ENCODE measurements around the gene PXT1. TPM values are rescaled to one million over a fixed set of nuclear protein-coding genes. Genes with fewer than 3 reads are reported as not detected.
A peak's percentile ranks its signal among the peaks of the same experiment; 100 is the strongest.
"Not testable (repeated sequence)": the region's sequence is repeated elsewhere in the genome, so short reads cannot be mapped to it uniquely, and the experiment has no call there.

The PXT1 gene
- total RNA-seq, 1 donor from 2014 or later: not detected

- Histone ChIP-seq H3K36me3 (no peaks in the 10 kb centered on the region), H3K4me1 (peaks cover 11% of the 10 kb centered on the region), H3K27ac (no peak overlapping the region), H3K9me3 (no peaks in the 10 kb centered on the region), H3K27me3 (ENCODE audit: low read depth) (no peaks in the 10 kb centered on the region), H3K4me3 (no peak overlapping the region)
- ATAC-seq (no peak), DNase-seq (no peak)
- no peak for TF ChIP-seq CTCF (IDR thresholded peaks at IDR 0.05)
- intact Hi-C loops (cut with DNase I): no loop called here
Observed at GRCh38 chr6:36368421-36368820, 74.2 kb downstream of the PXT1 start.

DNA sequence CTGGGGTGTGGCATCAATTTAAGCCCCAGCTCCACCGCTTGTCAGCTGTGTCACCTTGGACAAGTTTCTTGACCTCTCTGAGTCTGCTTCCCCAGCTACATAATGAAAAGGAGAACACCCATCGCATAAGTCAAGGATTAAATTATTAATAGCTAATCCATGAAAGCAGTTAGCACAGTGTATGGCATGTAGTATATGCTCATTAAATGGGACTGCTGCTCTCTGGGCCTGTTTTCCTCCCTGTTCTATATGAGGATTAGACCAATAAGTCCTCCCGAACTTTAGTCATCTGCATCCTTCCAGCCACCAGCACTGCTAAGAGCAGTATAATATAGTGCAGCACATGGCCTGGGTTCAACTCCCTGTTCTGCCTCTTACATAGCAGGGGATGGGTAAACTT lies 74.9 kb downstream of the PXT1 start:
- Histone ChIP-seq H3K9me3 (no peaks in the 10 kb centered on the region), H3K27me3 (ENCODE audit: low read depth) (no peaks in the 10 kb centered on the region), H3K36me3 (no peaks in the 10 kb centered on the region), H3K27ac (no peak overlapping the region), H3K4me3 (no peak overlapping the region), H3K4me1 (peaks cover 11% of the 10 kb centered on the region)
- TF ChIP-seq CTCF (IDR thresholded peaks at IDR 0.05): no peak
- DNase-seq (no peak), ATAC-seq (no peak)
- intact Hi-C loops (cut with DNase I): no loop called here

DNA sequence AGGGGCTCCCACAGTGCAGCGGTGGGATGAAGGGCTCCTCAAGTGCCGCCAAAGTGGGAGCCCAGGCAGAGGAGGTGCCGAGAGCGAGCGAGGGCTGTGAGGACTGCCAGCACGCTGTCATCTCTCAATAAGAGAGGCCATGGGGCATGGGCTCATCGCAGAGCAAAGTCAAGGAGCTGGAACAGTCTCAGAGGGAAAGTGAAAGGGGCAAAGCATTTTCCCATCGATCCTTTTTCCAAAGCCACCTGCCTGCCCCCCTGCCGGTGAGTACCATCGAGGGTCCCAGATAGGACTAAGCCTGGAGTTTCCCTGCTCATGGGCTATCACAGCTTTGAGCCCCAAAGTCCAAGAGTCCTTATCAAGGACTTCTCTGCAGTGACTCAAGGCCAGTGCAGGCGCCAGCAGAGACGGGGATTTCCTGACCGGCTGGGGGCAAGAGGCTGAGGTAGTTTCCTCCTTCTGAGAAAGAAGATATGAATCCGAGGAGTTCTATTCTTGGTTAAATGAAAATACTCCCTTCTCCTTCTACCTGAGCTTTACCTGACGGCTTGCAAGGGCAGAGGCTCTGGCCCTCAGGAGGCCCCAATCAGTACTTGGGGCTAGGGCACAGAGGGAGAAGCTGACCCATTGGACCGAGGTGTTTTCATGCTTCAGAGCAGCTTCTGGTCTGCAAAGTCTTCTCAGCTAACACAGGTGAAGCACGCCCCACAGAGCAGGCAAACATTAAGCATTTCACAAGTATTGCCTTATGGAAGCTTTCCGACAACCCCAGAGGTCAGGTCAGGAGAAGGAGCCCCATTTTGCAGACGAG lies 77.8 kb downstream of the PXT1 start:
- DNase-seq: no peak
- intact Hi-C loops (cut with DNase I): no loop called here
- no peak for TF ChIP-seq CTCF (IDR thresholded peaks at IDR 0.05)
- no peaks in the 10 kb centered on the region for H3K27me3 ChIP-seq (ENCODE audit: low read depth)
- peak; percentile 36 to 83 for ATAC-seq
- peaks cover 18% of the 10 kb centered on the region for H3K4me1 ChIP-seq
- no peaks in the 10 kb centered on the region for H3K9me3 ChIP-seq
- no peaks in the 10 kb centered on the region for H3K36me3 ChIP-seq
- no peak overlapping the region for H3K27ac ChIP-seq
- no peak overlapping the region for H3K4me3 ChIP-seq

- ATAC-seq: not testable (repeated sequence)
Observed at GRCh38 chr6:36364061-36364635, 78.5 kb downstream of the PXT1 start.

GRCh38 chr6:36363371-36363752 lies 79.3 kb downstream of the PXT1 start:
- H3K4me3 ChIP-seq; H3K27me3 ChIP-seq (ENCODE audit: low read depth); H3K27ac ChIP-seq; intact Hi-C loops (cut with DNase I); H3K36me3 ChIP-seq; H3K9me3 ChIP-seq; DNase-seq; ATAC-seq: not testable (repeated sequence)
- H3K4me1 ChIP-seq: peaks cover 18% of the 10 kb centered on the region

More at GRCh38 chr6:36364061-36364635, 78.5 kb downstream of the PXT1 start:
- H3K4me3 ChIP-seq; intact Hi-C loops (cut with DNase I); H3K9me3 ChIP-seq; H3K27ac ChIP-seq; H3K27me3 ChIP-seq (ENCODE audit: low read depth); DNase-seq; H3K36me3 ChIP-seq: not testable (repeated sequence)
- H3K4me1 ChIP-seq: peaks cover 11% of the 10 kb centered on the region

GRCh38 chr6:36362551-36363370 lies 79.9 kb downstream of the PXT1 start:
- no peak overlapping the region for H3K27ac ChIP-seq
- no peaks in the 10 kb centered on the region for H3K27me3 ChIP-seq (ENCODE audit: low read depth)
- DNase-seq (peak; percentile 71), ATAC-seq (no peak)
- peaks cover 23% of the 10 kb centered on the region for H3K4me1 ChIP-seq
- TF ChIP-seq CTCF (IDR thresholded peaks at IDR 0.05): no peak
- intact Hi-C loops (cut with DNase I): no loop called here
- H3K4me3 ChIP-seq: no peak overlapping the region
- H3K36me3 ChIP-seq: no peaks in the 10 kb centered on the region
- H3K9me3 ChIP-seq: no peaks in the 10 kb centered on the region

Measured in lower lobe of right lung (tissue), 2 donors.